ENCODE results near the gene TBC1D23. TPM values are rescaled to one million over a fixed set of nuclear protein-coding genes. Genes with fewer than 3 reads are reported as not detected.
A peak's percentile ranks its signal among the peaks of the same experiment; 100 is the strongest.

The TBC1D23 gene
- total RNA-seq, 1 experiment from 2014 or later, result 37.9 TPM

DNA sequence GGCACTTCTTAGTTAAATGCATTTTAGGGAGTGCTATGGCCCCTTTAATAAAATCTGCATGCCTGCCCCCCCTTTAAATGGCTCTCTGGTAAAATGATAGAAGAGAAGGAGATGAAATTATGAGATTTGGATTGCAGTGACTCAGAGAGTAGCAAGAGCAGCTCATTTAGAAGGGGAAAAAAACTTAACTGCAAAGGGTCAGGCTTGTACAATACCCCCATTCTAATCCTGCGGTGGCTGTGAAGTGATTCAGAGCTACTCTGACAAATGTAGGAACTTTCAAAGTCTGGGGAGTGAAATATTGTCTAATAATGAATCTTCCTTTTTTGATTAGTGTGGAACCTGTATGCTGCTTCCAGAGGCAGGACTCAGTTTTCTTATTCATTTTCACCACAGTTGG lies 44.1 kb upstream of the TBC1D23 start:
- H3K9me3 ChIP-seq (ENCODE audit: low read length), result no peaks in the 10 kb centered on the region
- H3K9ac ChIP-seq (ENCODE audit: low read length), result no peak overlapping the region
- H3K27ac ChIP-seq (ENCODE audit: low read length), result no peak overlapping the region
- DNase-seq (peak; percentile 22), ATAC-seq (peak; percentile 62)
- no peaks in the 10 kb centered on the region for H3F3A ChIP-seq (ENCODE audit: low read length, unreplicated experiment)
- no peak overlapping the region for H2AFZ ChIP-seq (ENCODE audit: low read length)
- no peaks in the 10 kb centered on the region for H3K4me1 ChIP-seq (ENCODE audit: insufficient read depth, low read length)
- H4K20me1 ChIP-seq (ENCODE audit: low read length), result no peaks in the 10 kb centered on the region
- ChIA-PET POLR2A (ENCODE audit: unreplicated experiment) (no interaction called here), CTCF (no interaction called here)
- intact Hi-C loops (cut with micrococcal nuclease), result no loop called here
- H3K79me2 ChIP-seq (ENCODE audit: low read length), result no peaks in the 10 kb centered on the region
- H3K4me2 ChIP-seq (ENCODE audit: low read length), result no peak overlapping the region
- no peaks in the 10 kb centered on the region for H3K27me3 ChIP-seq (ENCODE audit: low read length)
- H3K4me3 ChIP-seq (ENCODE audit: low read length), result no peak overlapping the region
- H3K9me2 ChIP-seq (replicated peaks; ENCODE audit: low read length), result no peaks in the 10 kb centered on the region
- TF ChIP-seq EZH2 (IDR thresholded peaks at IDR 0.05; ENCODE audit: low read length, unreplicated experiment), result no peak
- TF ChIP-seq EZH2phosphoT487 (IDR thresholded peaks at IDR 0.05; ENCODE audit: borderline replicate concordance, low read length), result no peak
- no TSS peak for BruUV-seq (replicated peaks)
- peaks cover 3% of the 10 kb centered on the region; the same call in 1 of the 2 replicates for H3K36me3 ChIP-seq (ENCODE audit: low read depth, low read length)

- no TSS peak for BruUV-seq (replicated peaks)
These were observed 39.6 kb upstream of the TBC1D23 start for GRCh38 chr3:100221159-100221558.

DNA sequence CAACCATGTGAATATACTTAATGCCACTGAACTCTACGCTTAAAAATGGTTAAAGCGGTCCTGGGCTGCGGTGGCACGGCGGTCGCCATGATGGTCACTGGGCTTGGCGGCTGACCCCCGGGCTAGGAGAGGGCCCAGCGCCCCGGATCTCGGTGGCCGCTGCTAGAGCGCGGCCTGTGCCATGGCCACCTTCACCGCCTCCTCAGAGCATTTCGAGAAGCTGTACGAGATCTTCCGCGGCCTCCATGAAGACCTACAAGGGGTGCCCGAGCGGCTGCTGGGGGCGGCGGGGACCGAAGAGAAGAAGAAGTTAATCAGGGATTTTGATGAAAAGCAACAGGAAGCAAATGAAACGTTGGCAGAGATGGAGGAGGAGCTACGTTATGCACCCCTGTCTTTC lies 35.6 kb upstream of the TBC1D23 start:
- no TSS peak for BruUV-seq (replicated peaks)
- Histone ChIP-seq H2AFZ (ENCODE audit: low read length) (no peak overlapping the region), H3K9me3 (ENCODE audit: low read length) (no peaks in the 10 kb centered on the region), H3K79me2 (ENCODE audit: low read length) (no peaks in the 10 kb centered on the region), H3K9ac (ENCODE audit: low read length) (no peak overlapping the region), H3F3A (ENCODE audit: low read length, unreplicated experiment) (no peaks in the 10 kb centered on the region), H3K27ac (ENCODE audit: low read length) (no peak overlapping the region), H3K4me2 (ENCODE audit: low read length) (no peak overlapping the region), H3K36me3 (ENCODE audit: low read depth, low read length) (peaks cover 3% of the 10 kb centered on the region; the same call in 1 of the 2 replicates), H3K4me1 (ENCODE audit: insufficient read depth, low read length) (no peaks in the 10 kb centered on the region), H3K4me3 (ENCODE audit: low read length) (no peak overlapping the region), H3K27me3 (ENCODE audit: low read length) (no peaks in the 10 kb centered on the region), H4K20me1 (ENCODE audit: low read length) (no peaks in the 10 kb centered on the region), H3K9me2 (replicated peaks; ENCODE audit: low read length) (no peaks in the 10 kb centered on the region)
- ChIA-PET CTCF (no interaction called here), POLR2A (ENCODE audit: unreplicated experiment) (interaction anchor here (0.6 kb wide), 1 partner anchor 55 kb away, joined by 12 read pairs; no protein-coding TSS in a partner anchor)
- TF ChIP-seq EZH2 (IDR thresholded peaks at IDR 0.05; ENCODE audit: low read length, unreplicated experiment) (no peak), EZH2phosphoT487 (IDR thresholded peaks at IDR 0.05; ENCODE audit: borderline replicate concordance, low read length) (no peak), CTCF (conservative IDR thresholded peaks at IDR 0.05; ENCODE audit: low read depth, low read length) (no peak)
- ATAC-seq (no peak), DNase-seq (no peak)
- intact Hi-C loops (cut with micrococcal nuclease), result no loop called here

More at GRCh38 chr3:100221159-100221558, 39.6 kb upstream of the TBC1D23 start:
- ATAC-seq (no peak), DNase-seq (no peak)
- H2AFZ ChIP-seq (ENCODE audit: low read length), result no peak overlapping the region
- H3F3A ChIP-seq (ENCODE audit: low read length, unreplicated experiment), result no peaks in the 10 kb centered on the region
- no peak overlapping the region for H3K27ac ChIP-seq (ENCODE audit: low read length)
- no peaks in the 10 kb centered on the region for H3K9me2 ChIP-seq (replicated peaks; ENCODE audit: low read length)
- intact Hi-C loops (cut with micrococcal nuclease), result no loop called here
- no peaks in the 10 kb centered on the region for H4K20me1 ChIP-seq (ENCODE audit: low read length)
- H3K79me2 ChIP-seq (ENCODE audit: low read length), result no peaks in the 10 kb centered on the region
- ChIA-PET POLR2A (ENCODE audit: unreplicated experiment) (no interaction called here), CTCF (no interaction called here)
- H3K27me3 ChIP-seq (ENCODE audit: low read length), result no peaks in the 10 kb centered on the region
- H3K36me3 ChIP-seq (ENCODE audit: low read depth, low read length), result peaks cover 3% of the 10 kb centered on the region; the same call in 1 of the 2 replicates
- no peak overlapping the region for H3K4me3 ChIP-seq (ENCODE audit: low read length)
- H3K9me3 ChIP-seq (ENCODE audit: low read length), result no peaks in the 10 kb centered on the region
- no peak for TF ChIP-seq EZH2 (IDR thresholded peaks at IDR 0.05; ENCODE audit: low read length, unreplicated experiment)
- TF ChIP-seq EZH2phosphoT487 (IDR thresholded peaks at IDR 0.05; ENCODE audit: borderline replicate concordance, low read length), result no peak
- no peak for TF ChIP-seq CTCF (conservative IDR thresholded peaks at IDR 0.05; ENCODE audit: low read depth, low read length)
- H3K9ac ChIP-seq (ENCODE audit: low read length), result no peak overlapping the region
- no peak overlapping the region for H3K4me2 ChIP-seq (ENCODE audit: low read length)
- no peaks in the 10 kb centered on the region for H3K4me1 ChIP-seq (ENCODE audit: insufficient read depth, low read length)
